DOHH2 (cell line): ENCODE measurements around the gene PDE11A.

Experiments
- CTCF ChIP-seq: fragments of 200-600 bp; sonication (generic); IDR thresholded peaks from one replicate; pipeline ENCODE4 v1.5.1; 2014; ENCODE audit warnings: antibody characterized with exemption, mild to moderate bottlenecking, low read depth, low read length; ENCODE audit not compliant: poor library complexity, severe bottlenecking
- EZH2phosphoT487 ChIP-seq: fragments of 200-600 bp; sonication (generic); IDR thresholded peaks from 2 replicates; pipeline ENCODE4 v1.6.1; 2017; ENCODE audit warnings: borderline replicate concordance, mild to moderate bottlenecking, antibody characterized with exemption, low read length, moderate library complexity, mixed read lengths

- TF ChIP-seq CTCF (no peak), EZH2phosphoT487 (no peak)
These were observed 190.7 kb downstream of the PDE11A start for GRCh38 chr2:177881921-177882320.
